IMR-90 (cell line): ENCODE data around the gene DMXL1. TPM values are rescaled to one million over a fixed set of nuclear protein-coding genes. Genes with fewer than 3 reads are reported as not detected.

Experiments
- ATAC-seq: fragments of 200-7000 bp; cut with Tn5 transposase; 2 replicates; pipeline ENCODE4 v1.9.1; 2020; ENCODE audit warnings: low read depth, mild to moderate bottlenecking, moderate library complexity
- BruUV-seq: library from RNA; stranded (reverse); fragments of 400-500 nt; replicated peaks from 2 replicates; lab custom pipeline; 2021; lab: Mats Ljungman, UMichigan
- CTCF ChIA-PET: fragments of 300-600 bp; formaldehyde crosslinking; extraction: SDS; loops from one replicate; lab custom pipeline; 2021; ENCODE audit warnings: antibody characterized with exemption; lab: Yijun Ruan, JAX
- POLR2A ChIA-PET: fragments of 300-600 bp; sonication (Branson Sonifier 250); formaldehyde crosslinking; loops from one replicate; lab custom pipeline; 2022; ENCODE audit warnings: antibody characterized with exemption; ENCODE audit not compliant: unreplicated experiment; lab: Charles Lee
- DNase-seq: peaks from one replicate; pipeline ENCODE4 v3.0.0; 2013
- H2AFZ ChIP-seq: replicated peaks from 2 replicates; pipeline ENCODE3; 2013; ENCODE audit warnings: low read length, mild to moderate bottlenecking; ENCODE audit not compliant: poor library complexity
- H2AK5ac ChIP-seq: 2 replicates; pipeline ENCODE4 v1.6.1; 2013; ENCODE audit warnings: low read depth, low read length, inconsistent platforms
- H2AK9ac ChIP-seq: replicated peaks from 2 replicates; pipeline ENCODE3; 2013; ENCODE audit warnings: mild to moderate bottlenecking, low read depth, low read length, moderate library complexity; ENCODE audit not compliant: poor library complexity
- H2BK120ac ChIP-seq: 2 replicates; pipeline ENCODE4 v1.6.1; 2013; ENCODE audit warnings: low read depth, low read length, inconsistent platforms
- H2BK15ac ChIP-seq: 3 replicates; pipeline ENCODE4 v1.6.1; 2013; ENCODE audit warnings: low read depth, low read length, inconsistent platforms
- H2BK20ac ChIP-seq: 2 replicates; pipeline ENCODE4 v1.6.1; 2013; ENCODE audit warnings: low read depth, mild to moderate bottlenecking, inconsistent platforms, low read length, moderate library complexity
- H2BK5ac ChIP-seq: 2 replicates; pipeline ENCODE4 v1.6.1; 2013; ENCODE audit warnings: mild to moderate bottlenecking, low read depth, low read length, inconsistent platforms; ENCODE audit not compliant: poor library complexity, severe bottlenecking
- H3K14ac ChIP-seq: replicated peaks from 2 replicates; pipeline ENCODE4 v1.6.1; 2013; ENCODE audit warnings: low read depth, low read length, inconsistent platforms
- H3K18ac ChIP-seq: 2 replicates; pipeline ENCODE4 v1.6.1; 2013; ENCODE audit warnings: low read depth, low read length, control low read depth
- H3K23ac ChIP-seq: 2 replicates; pipeline ENCODE4 v1.6.1; 2013; ENCODE audit warnings: low read depth, low read length, inconsistent platforms
- H3K27ac ChIP-seq: 2 replicates; pipeline ENCODE4 v1.5.1; 2013; ENCODE audit warnings: mild to moderate bottlenecking, control low read depth, low read length; ENCODE audit not compliant: insufficient read depth
- H3K27me3 ChIP-seq: 2 replicates; pipeline ENCODE4 v1.6.1; 2013; ENCODE audit warnings: low read length; ENCODE audit not compliant: control insufficient read depth, insufficient read depth
- H3K36me3 ChIP-seq: 2 replicates; pipeline ENCODE4 v1.6.1; 2013; ENCODE audit warnings: low read length, mixed read lengths; ENCODE audit not compliant: control insufficient read depth, insufficient read depth
- H3K4ac ChIP-seq: 2 replicates; pipeline ENCODE4 v1.6.1; 2013; ENCODE audit warnings: low read depth, low read length, inconsistent platforms
- H3K4me1 ChIP-seq: 2 replicates; pipeline ENCODE4 v1.6.1; 2013; ENCODE audit warnings: low read length, mixed read lengths; ENCODE audit not compliant: control insufficient read depth, insufficient read depth
- H3K4me2 ChIP-seq: 2 replicates; pipeline ENCODE4 v1.6.1; 2013; ENCODE audit warnings: low read depth, mild to moderate bottlenecking, control low read depth, low read length, moderate library complexity
- H3K4me3 ChIP-seq: 2 replicates; pipeline ENCODE4 v1.5.1; 2013; ENCODE audit warnings: low read depth, mild to moderate bottlenecking, control low read depth, low read length, moderate library complexity; ENCODE audit not compliant: insufficient read depth
- H3K56ac ChIP-seq: 2 replicates; pipeline ENCODE4 v1.6.1; 2013; ENCODE audit warnings: low read length, inconsistent platforms; ENCODE audit not compliant: insufficient read depth; ENCODE audit errors: extremely low read depth
- H3K79me1 ChIP-seq, 2 experiments: 2 replicates each; pipeline ENCODE4 v1.6.1; 2013; ENCODE audit warnings: low read length in 2 of 2, inconsistent platforms in 1 of 2, low read depth in 1 of 2
- H3K9ac ChIP-seq: 2 replicates; pipeline ENCODE4 v1.6.1; 2013; ENCODE audit warnings: low read depth, low read length, control low read depth
- H3K9me1 ChIP-seq: 2 replicates; pipeline ENCODE4 v1.6.1; 2013; ENCODE audit warnings: low read length, inconsistent platforms; ENCODE audit not compliant: insufficient read depth
- H3K9me3 ChIP-seq: 2 replicates; pipeline ENCODE4 v1.6.1; 2013; ENCODE audit warnings: low read length; ENCODE audit not compliant: control insufficient read depth, insufficient read depth
- H4K20me1 ChIP-seq: 2 replicates; pipeline ENCODE4 v1.6.1; 2013; ENCODE audit warnings: low read length, inconsistent platforms; ENCODE audit not compliant: insufficient read depth
- H4K5ac ChIP-seq: 2 replicates; pipeline ENCODE4 v1.6.1; 2013; ENCODE audit warnings: mild to moderate bottlenecking, low read depth, low read length, control low read depth
- H4K8ac ChIP-seq, 2 experiments: 2 replicates each; pipeline ENCODE4 v1.6.1; 2013; ENCODE audit warnings: low read depth in 2 of 2, low read length in 2 of 2, control low read depth in 1 of 2, inconsistent platforms in 1 of 2
- H4K91ac ChIP-seq: 2 replicates; pipeline ENCODE4 v1.6.1; 2013; ENCODE audit warnings: low read depth, low read length, inconsistent platforms; ENCODE audit not compliant: insufficient read depth
- CEBPB ChIP-seq: IDR thresholded peaks from 2 replicates; pipeline ENCODE4 v1.6.1; 2012; ENCODE audit warnings: low read depth, low read length, improper control_type of control experiment
- RAD21 ChIP-seq: IDR thresholded peaks from 2 replicates; pipeline ENCODE4 v1.6.1; 2012; ENCODE audit warnings: low read length, improper control_type of control experiment
- WGBS, 2 experiments: methylation state at CpG; one replicate each; pipeline versions ENCODE4 v1.1.5 to v1.1.7; 2013; ENCODE audit warnings: missing lambda C conversion rate in 2 of 2; ENCODE audit not compliant: insufficient read length in 1 of 2; ENCODE audit errors: extremely low coverage in 2 of 2; 5-methylcytosine and 5-hydroxymethylcytosine counted together
- dilution Hi-C: fragments of 300-500 bp; cut with HindIII; formaldehyde crosslinking; loops from one replicate; pipeline ENCODE4 v1.14.3; 2018; ENCODE audit warnings: low sequenced_read_pairs; ENCODE audit not compliant: unreplicated experiment
- in situ Hi-C: fragments of 300-500 bp; cut with MboI; formaldehyde crosslinking; loops from 3 replicates; pipeline ENCODE4 v1.14.3; 2019; ENCODE audit warnings: low sequenced_read_pairs, inconsistent platforms, mixed read lengths
- intact Hi-C: fragments of 100-400 bp; cut with micrococcal nuclease; formaldehyde crosslinking; loops from 2 replicates; pipeline ENCODE4 v1.10.0; 2022
- polyA plus RNA-seq, 3 experiments: library from polyadenylated mRNA; depleted of rRNA; stranded (reverse); fragments of >200 nt; gene quantifications; 2 replicates each; pipeline ENCODE4 v1.2.3, GENCODE V29; 2012; ENCODE audit warnings: low replicate concordance in 1 of 3
- total RNA-seq: library from RNA; depleted of rRNA; stranded (reverse); fragments of >200 nt; gene quantifications from 2 replicates; pipeline ENCODE4 v1.2.3, GENCODE V29; 2012
- TF ChIP-seq, protein P1 (sequence below): conservative IDR thresholded peaks from 2 replicates; pipeline ENCODE4 v1.5.1; 2012; ENCODE audit warnings: mild to moderate bottlenecking, low read depth, low read length, improper control_type of control experiment

The DMXL1 gene
- total and polyA plus RNA-seq, 2 of the 4 experiments (the other 2 are of a cell fraction): 8.1 to 21.5 TPM

DNA sequence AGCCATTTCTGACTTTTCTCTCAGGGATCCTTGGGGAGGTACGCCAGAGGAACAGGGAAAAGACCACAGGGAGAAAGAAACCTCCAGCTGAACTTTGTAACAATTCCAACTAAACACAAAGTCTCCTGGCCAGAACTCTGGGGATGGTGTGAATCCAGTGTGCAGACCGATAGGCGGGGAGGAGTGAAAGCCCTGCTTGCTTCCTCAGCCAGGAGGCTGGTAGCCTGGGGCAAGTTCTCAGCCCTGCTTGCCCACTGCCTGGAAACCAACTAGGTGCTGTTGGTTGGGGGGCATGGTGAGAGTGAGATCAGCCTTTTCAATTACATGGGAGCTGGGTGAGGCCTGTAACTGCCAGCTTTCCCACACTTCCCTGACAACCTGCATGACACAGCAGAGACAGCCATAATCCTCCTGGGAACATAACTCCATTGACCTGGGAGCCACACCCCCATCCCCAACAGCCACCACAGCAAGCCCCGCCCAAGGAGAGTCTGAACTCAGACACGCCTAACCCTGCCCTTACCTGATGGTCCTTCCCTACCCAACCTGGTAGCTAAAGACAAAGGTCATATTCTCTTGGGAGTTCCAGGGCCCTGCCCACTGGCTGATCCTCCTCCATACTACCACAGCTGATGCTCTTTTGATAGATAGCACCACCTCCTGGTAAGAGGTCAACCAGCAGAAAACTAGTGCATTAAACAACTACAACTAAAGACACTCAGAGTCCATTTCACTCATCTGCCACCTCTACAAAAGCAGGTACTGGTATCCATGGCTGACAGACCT, 184.9 kb downstream of the DMXL1 start:
- no peak overlapping the region for H4K5ac ChIP-seq

More for the DNA sequence above, 184.9 kb downstream of the DMXL1 start:
- Histone ChIP-seq H2AFZ (no peak overlapping the region), H3K56ac (no peak overlapping the region), H3K9me3 (peaks cover 5% of the 10 kb centered on the region; the same call in 1 of the 2 replicates), H2AK9ac (no peak overlapping the region), H2BK15ac (no peak overlapping the region), H3K4me3 (no peak overlapping the region), H3K4me2 (no peak overlapping the region), H3K79me1 (no peaks in the 10 kb centered on the region), H4K20me1 (no peaks in the 10 kb centered on the region), H2AK5ac (no peak overlapping the region), H4K91ac (no peak overlapping the region), H3K14ac (no peak overlapping the region), H3K4ac (no peak overlapping the region), H3K27me3 (no peaks in the 10 kb centered on the region), H3K27ac (no peak overlapping the region), H2BK5ac (no peak overlapping the region), H2BK120ac (no peak overlapping the region), H3K18ac (no peak overlapping the region), H3K9me1 (no peaks in the 10 kb centered on the region), H3K4me1 (no peaks in the 10 kb centered on the region), H3K23ac (no peak overlapping the region), H2BK20ac (no peak overlapping the region), H3K9ac (no peak overlapping the region), H4K8ac (no peak overlapping the region), H3K36me3 (no peaks in the 10 kb centered on the region; the same call in 1 of the 2 replicates)
- WGBS, 2 experiments: 90% methylated on average over 2 of the region's 5 CpGs; no CpG with 5 or more reads in 1 of the 2 experiments
- ChIA-PET POLR2A (no interaction called here), CTCF (interaction anchor here (1.5 kb wide), 1 partner anchor 268 kb away, joined by 6 read pairs; the partner anchor contains the start of gene DTWD2)
- ATAC-seq: no peak; the same call in 1 of the 2 replicates
- dilution Hi-C loops: no loop called here
- in situ Hi-C loops: no loop called here
- TF ChIP-seq RAD21 (peak; percentile 33; the same call in 1 of the 2 replicates), CEBPB (no peak)
- TF ChIP-seq, protein P1, sequence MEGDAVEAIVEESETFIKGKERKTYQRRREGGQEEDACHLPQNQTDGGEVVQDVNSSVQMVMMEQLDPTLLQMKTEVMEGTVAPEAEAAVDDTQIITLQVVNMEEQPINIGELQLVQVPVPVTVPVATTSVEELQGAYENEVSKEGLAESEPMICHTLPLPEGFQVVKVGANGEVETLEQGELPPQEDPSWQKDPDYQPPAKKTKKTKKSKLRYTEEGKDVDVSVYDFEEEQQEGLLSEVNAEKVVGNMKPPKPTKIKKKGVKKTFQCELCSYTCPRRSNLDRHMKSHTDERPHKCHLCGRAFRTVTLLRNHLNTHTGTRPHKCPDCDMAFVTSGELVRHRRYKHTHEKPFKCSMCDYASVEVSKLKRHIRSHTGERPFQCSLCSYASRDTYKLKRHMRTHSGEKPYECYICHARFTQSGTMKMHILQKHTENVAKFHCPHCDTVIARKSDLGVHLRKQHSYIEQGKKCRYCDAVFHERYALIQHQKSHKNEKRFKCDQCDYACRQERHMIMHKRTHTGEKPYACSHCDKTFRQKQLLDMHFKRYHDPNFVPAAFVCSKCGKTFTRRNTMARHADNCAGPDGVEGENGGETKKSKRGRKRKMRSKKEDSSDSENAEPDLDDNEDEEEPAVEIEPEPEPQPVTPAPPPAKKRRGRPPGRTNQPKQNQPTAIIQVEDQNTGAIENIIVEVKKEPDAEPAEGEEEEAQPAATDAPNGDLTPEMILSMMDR: peak; percentile 19; the same call in 1 of the 2 replicates
- BruUV-seq: no TSS peak
- intact Hi-C loops: no loop called here
- peak; percentile 5 for DNase-seq
